H1 (cell line): ENCODE results near the gene RCOR2. TPM values are rescaled to one million over a fixed set of nuclear protein-coding genes. Genes with fewer than 3 reads are reported as not detected.
A peak's percentile ranks its signal among the peaks of the same experiment; 100 is the strongest.

Experiments used
- CTCF ChIA-PET: fragments of 300-600 bp; sonication (Branson Sonifier 250); formaldehyde crosslinking; loops from one replicate; lab custom pipeline; 2021; ENCODE audit not compliant: partially characterized antibody; lab: Charles Lee
- POLR2A ChIA-PET: fragments of 300-600 bp; sonication (Branson Sonifier 250); formaldehyde crosslinking; loops from one replicate; lab custom pipeline; 2021; ENCODE audit warnings: inconsistent platforms; ENCODE audit not compliant: partially characterized antibody; lab: Charles Lee
- DNase-seq, 2 experiments: peaks; one replicate each; pipeline versions ENCODE4 v3.0.0 to v3.0.0-alpha.2; 2010 to 2022; ENCODE audit warnings: low spot score in 2 of 2, low read depth in 1 of 2, mixed read lengths in 1 of 2
- FAIRE-seq: peaks from 2 replicates; lab custom pipeline; 2011; peaks lifted over from hg19 to GRCh38; lab: Jason Lieb, UNC
- H2AFZ ChIP-seq: 2 replicates; pipeline ENCODE4 v1.8.1; 2012; ENCODE audit warnings: low read length, inconsistent platforms
- H2AK5ac ChIP-seq: 2 replicates; pipeline ENCODE4 v1.6.1; 2013; ENCODE audit warnings: low read depth, low read length
- H2BK120ac ChIP-seq: replicated peaks from 2 replicates; pipeline ENCODE3; 2013; ENCODE audit warnings: low read depth, low read length, inconsistent platforms
- H2BK12ac ChIP-seq: 2 replicates; pipeline ENCODE4 v1.6.1; 2013; ENCODE audit warnings: low read depth, low read length
- H2BK15ac ChIP-seq: 2 replicates; pipeline ENCODE4 v1.6.1; 2013; ENCODE audit warnings: low read length
- H2BK20ac ChIP-seq: 2 replicates; pipeline ENCODE4 v1.6.1; 2013; ENCODE audit warnings: low read length
- H2BK5ac ChIP-seq: 2 replicates; pipeline ENCODE4 v1.6.1; 2013; ENCODE audit warnings: low read depth, low read length
- H3K14ac ChIP-seq: 2 replicates; pipeline ENCODE4 v1.6.1; 2013; ENCODE audit warnings: inconsistent platforms; ENCODE audit not compliant: insufficient read length
- H3K18ac ChIP-seq: 2 replicates; pipeline ENCODE4 v1.6.1; 2013; ENCODE audit warnings: low read length; ENCODE audit errors: extremely low read depth
- H3K23ac ChIP-seq: 2 replicates; pipeline ENCODE4 v1.6.1; 2013; ENCODE audit warnings: inconsistent platforms; ENCODE audit not compliant: insufficient read length
- H3K23me2 ChIP-seq: 2 replicates; pipeline ENCODE4 v1.6.1; 2013; ENCODE audit warnings: low read depth, low read length
- H3K27ac ChIP-seq: 2 replicates; pipeline ENCODE4 v1.6.1; 2011; ENCODE audit warnings: low read depth, low read length, inconsistent platforms
- H3K27me3 ChIP-seq, 4 experiments: replicated peaks in 1 of 4; 1 replicate in 1 of 4; 2 replicates in 3 of 4; pipeline versions ENCODE4 v1.6.1 to v1.8.1; 2011 to 2013; ENCODE audit warnings: low read length in 3 of 4, mild to moderate bottlenecking in 3 of 4, inconsistent platforms in 2 of 4, mixed read lengths in 2 of 4, moderate library complexity in 1 of 4; ENCODE audit not compliant: control insufficient read depth in 3 of 4, insufficient read depth in 3 of 4; ENCODE audit errors: extremely low read depth in 1 of 4
- H3K36me3 ChIP-seq, 4 experiments: 2 replicates each; pipeline versions ENCODE4 v1.6.1 to v1.8.1; 2011 to 2013; ENCODE audit warnings: mild to moderate bottlenecking in 4 of 4, low read length in 3 of 4, moderate library complexity in 2 of 4, control low read depth in 1 of 4, inconsistent platforms in 1 of 4; ENCODE audit not compliant: insufficient read depth in 4 of 4, control insufficient read depth in 2 of 4
- H3K4ac ChIP-seq: replicated peaks from 2 replicates; pipeline ENCODE3; 2013; ENCODE audit warnings: low read length, low read depth, mixed read lengths, inconsistent platforms; ENCODE audit not compliant: insufficient read length
- H3K4me1 ChIP-seq, 4 experiments: replicated peaks in 1 of 4; 1 replicate in 1 of 4; 2 replicates in 3 of 4; pipeline versions ENCODE4 v1.6.1 to v1.8.1; 2011 to 2013; ENCODE audit warnings: low read length in 3 of 4, inconsistent platforms in 2 of 4, mixed read lengths in 1 of 4; ENCODE audit not compliant: insufficient read depth in 4 of 4, control insufficient read depth in 3 of 4
- H3K4me2 ChIP-seq, 2 experiments: 2 replicates each; pipeline versions ENCODE4 v1.6.1 to v1.8.1; 2011 to 2013; ENCODE audit warnings: low read depth in 2 of 2, low read length in 2 of 2, control low read depth in 1 of 2, inconsistent platforms in 1 of 2, mild to moderate bottlenecking in 1 of 2; ENCODE audit not compliant: insufficient read depth in 1 of 2
- H3K4me3 ChIP-seq, 4 experiments: fragments of 200-600, 300-600 bp in 1 of 4; sonication (generic), shearing (Covaris generic), sonication (Bioruptor Twin) in 1 of 4; 2 replicates each; pipeline versions ENCODE4 v1.5.1 to v1.8.1; 2011 to 2016; ENCODE audit warnings: low read length in 4 of 4, low read depth in 3 of 4, control low read depth in 2 of 4, inconsistent platforms in 2 of 4, mild to moderate bottlenecking in 2 of 4, mixed read lengths in 1 of 4, moderate library complexity in 1 of 4; ENCODE audit not compliant: insufficient read depth in 2 of 4; ENCODE audit errors: extremely low read depth in 1 of 4
- H3K56ac ChIP-seq: replicated peaks from 2 replicates; pipeline ENCODE3; 2013; ENCODE audit warnings: low read depth, mild to moderate bottlenecking, mixed read lengths, low read length, inconsistent platforms; ENCODE audit not compliant: insufficient read length
- H3K79me1 ChIP-seq: 2 replicates; pipeline ENCODE4 v1.6.1; 2013; ENCODE audit warnings: low read depth, low read length, control low read depth
- H3K79me2 ChIP-seq, 2 experiments: 2 replicates each; pipeline versions ENCODE4 v1.6.1 to v1.8.1; 2012 to 2013; ENCODE audit warnings: low read length in 2 of 2, mild to moderate bottlenecking in 2 of 2, inconsistent platforms in 1 of 2; ENCODE audit not compliant: insufficient read depth in 2 of 2, control insufficient read depth in 1 of 2
- H3K9ac ChIP-seq, 4 experiments: replicated peaks in 1 of 4; 1 replicate in 1 of 4; 2 replicates in 3 of 4; pipeline versions ENCODE4 v1.6.1 to v1.8.1; 2011 to 2013; ENCODE audit warnings: low read depth in 3 of 4, low read length in 3 of 4, control low read depth in 2 of 4, mild to moderate bottlenecking in 2 of 4, moderate library complexity in 2 of 4, inconsistent platforms in 1 of 4; ENCODE audit errors: extremely low read depth in 1 of 4
- H3K9me3 ChIP-seq, 2 experiments: 2 replicates each; pipeline versions ENCODE4 v1.6.1 to v1.8.1; 2012 to 2013; ENCODE audit warnings: mild to moderate bottlenecking in 2 of 2, moderate library complexity in 2 of 2, control low read depth in 1 of 2, inconsistent platforms in 1 of 2, low read depth in 1 of 2, low read length in 1 of 2, mixed read lengths in 1 of 2; ENCODE audit not compliant: insufficient read depth in 2 of 2
- H4K20me1 ChIP-seq, 2 experiments: replicated peaks in 1 of 2; 2 replicates each; pipeline versions ENCODE3 to v1.8.1; 2011 to 2013; ENCODE audit warnings: inconsistent platforms in 2 of 2, low read length in 2 of 2, mild to moderate bottlenecking in 1 of 2; ENCODE audit not compliant: insufficient read depth in 2 of 2, control insufficient read depth in 1 of 2
- H4K5ac ChIP-seq: 2 replicates; pipeline ENCODE4 v1.6.1; 2013; ENCODE audit warnings: low read length, low read depth, mixed read lengths, inconsistent platforms; ENCODE audit not compliant: insufficient read length
- H4K8ac ChIP-seq: 2 replicates; pipeline ENCODE4 v1.8.0; 2013; ENCODE audit warnings: mild to moderate bottlenecking, moderate library complexity, low read length, inconsistent platforms; ENCODE audit not compliant: insufficient read depth; ENCODE audit errors: extremely low read depth
- H4K91ac ChIP-seq: replicated peaks from 2 replicates; pipeline ENCODE3; 2013; ENCODE audit warnings: low read length, mixed read lengths, inconsistent platforms; ENCODE audit not compliant: insufficient read length
- BCL11A ChIP-seq, 2 experiments: IDR thresholded peaks; one replicate each; pipeline ENCODE4 v1.6.1; 2011; ENCODE audit warnings: low read depth in 2 of 2, low read length in 2 of 2, mild to moderate bottlenecking in 2 of 2
- CREB1 ChIP-seq: IDR thresholded peaks from 2 replicates; pipeline ENCODE4 v1.6.1; 2012; ENCODE audit warnings: inconsistent platforms
- EP300 ChIP-seq, 2 experiments: IDR thresholded peaks; 1 replicate in 1 of 2; 2 replicates in 1 of 2; pipeline ENCODE4 v1.6.1; 2011 to 2012; ENCODE audit warnings: low read depth in 2 of 2, low read length in 2 of 2, mild to moderate bottlenecking in 2 of 2, borderline replicate concordance in 1 of 2, inconsistent platforms in 1 of 2, moderate library complexity in 1 of 2
- GABPA ChIP-seq: IDR thresholded peaks from 2 replicates; pipeline ENCODE4 v1.6.1; 2011; ENCODE audit warnings: mild to moderate bottlenecking, low read length, moderate library complexity, borderline replicate concordance; ENCODE audit not compliant: insufficient read depth
- RAD21 ChIP-seq, 2 experiments: IDR thresholded peaks in 1 of 2; conservative IDR thresholded peaks in 1 of 2; 2 replicates each; pipeline ENCODE4 v1.6.1; 2011; ENCODE audit warnings: low read depth in 2 of 2, low read length in 2 of 2, improper control_type of control experiment in 1 of 2, inconsistent platforms in 1 of 2, mild to moderate bottlenecking in 1 of 2, moderate library complexity in 1 of 2
- WGBS, 2 experiments: shearing (Covaris generic) in 1 of 2; methylation state at CpG; one replicate each; pipeline versions ENCODE4 v1.1.6 to v1.1.7; 2013 to 2015; ENCODE audit warnings: low lambda C conversion rate in 2 of 2, mixed read lengths in 2 of 2, inconsistent platforms in 1 of 2, low coverage in 1 of 2, missing lambda C conversion rate in 1 of 2; ENCODE audit not compliant: insufficient replicate concordance in 2 of 2, insufficient coverage in 1 of 2, insufficient read length in 1 of 2; ENCODE audit errors: extremely low coverage in 1 of 2, missing lambda C conversion rate in 1 of 2; 5-methylcytosine and 5-hydroxymethylcytosine counted together
- polyA plus RNA-seq, 7 experiments: library from polyadenylated mRNA; depleted of rRNA in 3 of 7; stranded (reverse) in 5 of 7; unstranded in 2 of 7; fragments of >200 nt in 5 of 7; fragments of 200-250 nt in 2 of 7; gene quantifications; 1 replicate in 5 of 7; 2 replicates in 1 of 7; 4 replicates in 1 of 7; pipeline versions ENCODE4 v1.2.1 to v1.2.3, GENCODE V29; 2011 to 2013; ENCODE audit warnings: missing spikeins in 2 of 7, mixed read lengths in 2 of 7
- total RNA-seq: library from RNA; stranded (reverse); fragmentation: NEBNext Ultra II Directional; extraction: Animal tissue kit (Norgen Biotek cat#: 25700); gene quantifications from 2 replicates; pipeline ENCODE4 v1.2.1, GENCODE V29; 2021
- TF ChIP-seq, protein P1 (sequence below), 3 experiments: IDR thresholded peaks; 1 replicate in 2 of 3; 2 replicates in 1 of 3; pipeline versions ENCODE4 v1.5.1 to v1.6.1; 2011; ENCODE audit warnings: low read length in 3 of 3, mild to moderate bottlenecking in 3 of 3, inconsistent platforms in 2 of 3, low read depth in 1 of 3, moderate library complexity in 1 of 3; ENCODE audit not compliant: insufficient read depth in 1 of 3; ENCODE audit errors: control extremely low read depth in 1 of 3
- TF ChIP-seq, protein P2 (sequence below): IDR thresholded peaks from 2 replicates; pipeline ENCODE4 v1.6.1; 2011; ENCODE audit warnings: low read length, improper control_type of control experiment
- TF ChIP-seq, protein P3 (sequence below): IDR thresholded peaks from 2 replicates; pipeline ENCODE4 v1.6.1; 2011; ENCODE audit warnings: low read depth, mild to moderate bottlenecking, low read length; ENCODE audit not compliant: insufficient read depth

RCOR2 gene
- total and polyA plus RNA-seq, 2 of the 8 experiments (the other 6 are each of a cell fraction or from before 2014, with no cell fraction given) = 54.6 to 78.0 TPM

DNA sequence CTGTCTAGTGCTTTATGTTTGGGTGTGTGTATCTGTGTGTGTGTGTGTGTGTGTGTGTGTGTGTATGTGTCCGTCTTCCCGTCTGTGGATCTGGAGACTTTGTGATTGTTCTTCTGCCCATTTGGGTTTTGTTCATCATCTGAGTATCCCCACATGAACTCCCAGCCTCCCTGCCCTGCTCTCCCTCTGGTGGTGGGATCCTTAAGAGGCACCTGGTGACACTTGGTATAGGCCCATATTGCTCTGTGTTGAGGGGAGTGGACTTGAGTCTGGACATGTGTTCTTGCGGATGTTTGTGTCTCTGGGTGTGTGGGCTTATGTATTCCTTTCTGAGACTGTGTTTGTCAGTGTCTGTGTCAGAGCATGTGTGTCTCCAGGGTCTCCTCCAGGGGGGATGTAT lies 15.3 kb downstream of the RCOR2 start:
- no peak overlapping the region for H2BK120ac ChIP-seq
- no peak overlapping the region for H2BK12ac ChIP-seq
- whole genome bisulfite sequencing, 2 experiments = 94% methylated on average over 3 of the region's 3 CpGs; no CpG with 5 or more reads in 1 of the 2 experiments
- no peak overlapping the region for H3K23ac ChIP-seq
- H2AK5ac ChIP-seq = no peak overlapping the region
- POLR2A ChIA-PET = interaction anchor here (1.0 to 2.5 kb wide), 5 partner anchors 8 to 135 kb away, joined by 3 to 8 read pairs (median 4); partner anchors contain the start of gene ZFTA
- no peaks in the 10 kb centered on the region for H3K79me2 ChIP-seq
- H3K14ac ChIP-seq = no peak overlapping the region
- H3K79me1 ChIP-seq = peaks cover 9% of the 10 kb centered on the region
- H2BK20ac ChIP-seq = no peak overlapping the region; the same call in 1 of the 2 replicates
- H2AFZ ChIP-seq = no peak overlapping the region
- no peaks in the 10 kb centered on the region for H3K27me3 ChIP-seq
- H2BK5ac ChIP-seq = no peak overlapping the region
- peaks cover 37 to 74% (median 58%) of the 10 kb centered on the region in 4 experiments for H3K36me3 ChIP-seq
- no peak overlapping the region for H3K4me3 ChIP-seq
- DNase-seq = no peak
- H4K91ac ChIP-seq = no peak overlapping the region
- H4K8ac ChIP-seq = no peak overlapping the region
- H3K56ac ChIP-seq = no peak overlapping the region
- CTCF ChIA-PET = interaction anchor here (0.7 to 11.1 kb wide), 17 partner anchors 11 to 132 kb away, joined by 3 to 163 read pairs (median 5); partner anchors contain the start of gene MARK2
- H3K23me2 ChIP-seq = no peaks in the 10 kb centered on the region; the same call in 1 of the 2 replicates
- no peaks in the 10 kb centered on the region for H3K9me3 ChIP-seq
- H2BK15ac ChIP-seq = no peak overlapping the region
- H3K4me2 ChIP-seq = no peak overlapping the region
- no peak overlapping the region for H3K9ac ChIP-seq
- FAIRE-seq = no peak
- no peak overlapping the region for H3K4ac ChIP-seq
- H3K27ac ChIP-seq = no peak overlapping the region
- H4K5ac ChIP-seq = no peak overlapping the region
- H3K18ac ChIP-seq = no peak overlapping the region
- H4K20me1 ChIP-seq = peaks cover 8 to 10% of the 10 kb centered on the region in 2 experiments
- peaks cover 0 to 10% (median 7%) of the 10 kb centered on the region in 4 experiments; a peak in 6 of 7 replicates for H3K4me1 ChIP-seq
- TF ChIP-seq GABPA = no peak
- TF ChIP-seq BCL11A (IDR thresholded peaks at IDR 0.05; ENCODE audit: low read depth in 2 of 2, low read length in 2 of 2) = no peak
- TF ChIP-seq, protein P1, sequence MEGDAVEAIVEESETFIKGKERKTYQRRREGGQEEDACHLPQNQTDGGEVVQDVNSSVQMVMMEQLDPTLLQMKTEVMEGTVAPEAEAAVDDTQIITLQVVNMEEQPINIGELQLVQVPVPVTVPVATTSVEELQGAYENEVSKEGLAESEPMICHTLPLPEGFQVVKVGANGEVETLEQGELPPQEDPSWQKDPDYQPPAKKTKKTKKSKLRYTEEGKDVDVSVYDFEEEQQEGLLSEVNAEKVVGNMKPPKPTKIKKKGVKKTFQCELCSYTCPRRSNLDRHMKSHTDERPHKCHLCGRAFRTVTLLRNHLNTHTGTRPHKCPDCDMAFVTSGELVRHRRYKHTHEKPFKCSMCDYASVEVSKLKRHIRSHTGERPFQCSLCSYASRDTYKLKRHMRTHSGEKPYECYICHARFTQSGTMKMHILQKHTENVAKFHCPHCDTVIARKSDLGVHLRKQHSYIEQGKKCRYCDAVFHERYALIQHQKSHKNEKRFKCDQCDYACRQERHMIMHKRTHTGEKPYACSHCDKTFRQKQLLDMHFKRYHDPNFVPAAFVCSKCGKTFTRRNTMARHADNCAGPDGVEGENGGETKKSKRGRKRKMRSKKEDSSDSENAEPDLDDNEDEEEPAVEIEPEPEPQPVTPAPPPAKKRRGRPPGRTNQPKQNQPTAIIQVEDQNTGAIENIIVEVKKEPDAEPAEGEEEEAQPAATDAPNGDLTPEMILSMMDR (IDR thresholded peaks at IDR 0.05; ENCODE audit: control extremely low read depth in 1 of 3, insufficient read depth in 1 of 3, low read depth in 1 of 3, low read length in 3 of 3) = peak; percentile 59 to 67 (median 67)
- TF ChIP-seq CREB1 = no peak
- TF ChIP-seq, protein P2, sequence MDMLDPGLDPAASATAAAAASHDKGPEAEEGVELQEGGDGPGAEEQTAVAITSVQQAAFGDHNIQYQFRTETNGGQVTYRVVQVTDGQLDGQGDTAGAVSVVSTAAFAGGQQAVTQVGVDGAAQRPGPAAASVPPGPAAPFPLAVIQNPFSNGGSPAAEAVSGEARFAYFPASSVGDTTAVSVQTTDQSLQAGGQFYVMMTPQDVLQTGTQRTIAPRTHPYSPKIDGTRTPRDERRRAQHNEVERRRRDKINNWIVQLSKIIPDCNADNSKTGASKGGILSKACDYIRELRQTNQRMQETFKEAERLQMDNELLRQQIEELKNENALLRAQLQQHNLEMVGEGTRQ = no peak
- no peak for TF ChIP-seq EP300 (IDR thresholded peaks at IDR 0.05; ENCODE audit: borderline replicate concordance in 1 of 2, low read depth in 2 of 2, low read length in 2 of 2)
- TF ChIP-seq, protein P3, sequence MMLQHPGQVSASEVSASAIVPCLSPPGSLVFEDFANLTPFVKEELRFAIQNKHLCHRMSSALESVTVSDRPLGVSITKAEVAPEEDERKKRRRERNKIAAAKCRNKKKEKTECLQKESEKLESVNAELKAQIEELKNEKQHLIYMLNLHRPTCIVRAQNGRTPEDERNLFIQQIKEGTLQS = no peak
- TF ChIP-seq RAD21 (IDR thresholded peaks at IDR 0.05 in 1 of 2, conservative IDR thresholded peaks at IDR 0.05 in 1 of 2; ENCODE audit: low read depth in 2 of 2, low read length in 2 of 2) = peak; percentile 58 to 67
